NCI-H460 (cell line): Measurements from ENCODE around the gene ABTB1. TPM values are rescaled to one million over a fixed set of nuclear protein-coding genes. Genes with fewer than 3 reads are reported as not detected.
A peak's percentile ranks its signal among the peaks of the same experiment; 100 is the strongest.
"Not testable (repeated sequence)": the region's sequence is repeated elsewhere in the genome, so short reads cannot be mapped to it uniquely, and the experiment has no call there.

Experiments used
- DNase-seq: peaks from one replicate; pipeline ENCODE4 v3.0.0-alpha.2; 2016; ENCODE audit warnings: low read depth; ENCODE audit errors: extremely low read depth
- total RNA-seq: library from RNA; depleted of rRNA; stranded (reverse); fragments of >200 nt; shearing (Covaris generic); gene quantifications from 2 replicates; pipeline ENCODE4 v1.2.3, GENCODE V29; 2014

Gene ABTB1
- total RNA-seq, 1 experiment from 2014 or later, result 1.6 TPM

DNA sequence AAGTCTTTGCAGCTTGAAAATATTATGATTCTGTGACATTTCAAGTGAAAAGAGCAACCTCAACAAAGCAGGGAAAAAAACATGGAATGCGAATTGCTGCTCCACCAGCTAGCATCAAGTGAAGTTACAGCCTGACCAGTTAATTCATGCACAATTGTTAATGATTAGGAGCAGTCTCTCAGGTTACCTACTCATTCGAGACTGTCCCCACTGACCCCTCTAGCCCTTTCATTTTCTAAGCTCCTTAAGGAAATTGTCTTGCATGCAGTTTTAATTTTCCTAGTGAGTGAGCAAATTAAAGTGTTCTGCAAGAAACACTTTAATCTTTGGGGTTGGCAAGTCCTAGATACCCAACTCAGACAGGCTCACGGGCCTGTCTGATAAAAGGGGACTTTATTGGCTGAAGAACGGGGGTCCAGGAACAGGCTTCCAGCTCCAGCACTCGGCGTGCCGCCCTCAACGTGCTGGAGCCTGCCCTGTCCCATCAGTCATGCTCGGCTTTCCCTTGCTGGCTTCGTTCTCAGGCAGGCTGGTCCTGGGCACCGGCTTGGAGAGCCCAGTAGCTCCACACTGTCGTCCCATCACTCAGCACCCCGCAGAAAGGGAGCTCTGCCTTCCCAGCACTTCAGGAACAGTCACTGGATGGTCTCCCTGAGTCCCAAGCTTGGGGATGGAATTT, 25.4 kb upstream of the ABTB1 start:
- DNase-seq, result no peak

DNA sequence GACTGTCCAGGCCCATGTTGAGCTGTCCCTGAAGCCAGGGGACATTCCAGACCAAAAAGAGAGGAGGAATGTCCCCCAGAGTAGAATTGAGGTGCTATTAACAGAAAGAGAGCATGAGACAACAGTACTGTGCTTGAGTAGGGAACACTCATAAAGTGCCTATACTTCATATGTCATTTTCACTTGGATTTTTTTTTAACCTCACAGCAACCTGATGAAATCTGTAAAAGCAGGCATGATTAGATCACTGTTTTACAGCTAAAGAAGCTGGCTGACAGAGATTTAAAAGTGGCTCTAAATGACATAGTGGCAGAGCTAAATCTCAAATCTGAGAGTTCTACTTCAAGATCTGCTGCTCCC, 24.9 kb upstream of the ABTB1 start:
- DNase-seq, result no peak

- DNase-seq, result no peak
These were observed 22.5 kb upstream of the ABTB1 start for GRCh38 chr3:127650236-127650635.

- DNase-seq, result no peak
These were observed 21.1 kb upstream of the ABTB1 start for GRCh38 chr3:127651516-127652172.

- peak; percentile 41 for DNase-seq
These were observed 20.3 kb upstream of the ABTB1 start for GRCh38 chr3:127652246-127652995.

DNA sequence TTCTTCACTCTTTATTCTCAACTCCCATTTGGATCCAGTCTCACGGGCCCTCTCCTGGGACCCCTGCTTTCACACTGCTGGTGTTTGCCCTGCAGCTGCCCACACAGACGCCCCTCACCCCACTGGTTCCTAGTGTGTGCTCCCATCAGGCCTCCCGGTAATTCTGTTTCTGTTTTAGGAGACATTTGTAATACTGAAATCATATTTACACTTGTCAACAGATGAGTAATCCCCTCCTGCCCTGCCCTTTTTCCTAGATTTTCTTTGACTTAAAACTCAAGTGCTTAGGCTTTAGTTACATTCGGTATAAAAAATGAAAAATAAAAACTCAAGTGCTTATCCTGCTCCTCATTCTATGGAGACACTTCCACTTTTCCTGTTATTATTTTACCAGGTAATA, 18.4 kb upstream of the ABTB1 start:
- no peak for DNase-seq

DNA sequence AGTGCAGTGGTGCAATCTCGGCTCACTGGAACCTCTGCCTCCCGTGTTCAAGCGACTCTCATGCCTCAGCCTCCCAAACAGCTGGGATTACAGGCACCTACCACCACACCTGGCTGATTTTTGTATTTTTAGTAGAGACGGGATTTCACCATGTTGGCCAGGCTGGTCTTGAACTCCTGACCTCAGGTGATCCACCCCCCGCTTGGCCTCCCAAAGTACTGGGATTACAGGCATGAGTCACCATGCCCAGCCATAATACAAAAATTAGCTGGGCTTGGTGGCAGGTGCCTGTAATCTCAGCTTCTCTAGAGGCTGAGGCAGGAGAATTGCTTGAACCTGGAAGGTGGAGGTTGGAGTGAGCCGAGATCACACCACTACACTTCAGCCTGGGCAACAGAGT, 17.8 kb upstream of the ABTB1 start:
- DNase-seq, result not testable (repeated sequence)

DNA sequence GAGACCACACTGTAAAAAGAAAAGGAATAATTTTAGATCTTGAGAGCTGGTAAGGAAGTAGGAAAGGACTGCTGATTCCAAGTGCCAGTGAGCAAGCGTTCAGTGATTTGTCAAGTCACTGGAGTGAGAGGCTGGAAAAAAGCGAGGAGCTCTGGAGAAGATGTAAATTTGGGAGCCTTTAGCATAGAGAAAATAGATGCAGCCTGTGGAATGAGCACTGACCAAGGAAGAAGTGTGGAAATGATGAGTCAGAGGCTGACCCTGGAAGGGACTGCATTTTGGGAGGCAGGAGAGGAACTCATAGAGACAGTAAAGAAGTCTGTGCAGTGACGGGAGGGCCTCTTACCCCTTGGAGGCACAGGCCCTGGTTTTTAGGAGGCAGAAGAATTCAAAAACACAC, 17.1 kb upstream of the ABTB1 start:
- DNase-seq, result no peak

GRCh38 chr3:127656906-127657305, 15.8 kb upstream of the ABTB1 start:
- no peak for DNase-seq

DNA sequence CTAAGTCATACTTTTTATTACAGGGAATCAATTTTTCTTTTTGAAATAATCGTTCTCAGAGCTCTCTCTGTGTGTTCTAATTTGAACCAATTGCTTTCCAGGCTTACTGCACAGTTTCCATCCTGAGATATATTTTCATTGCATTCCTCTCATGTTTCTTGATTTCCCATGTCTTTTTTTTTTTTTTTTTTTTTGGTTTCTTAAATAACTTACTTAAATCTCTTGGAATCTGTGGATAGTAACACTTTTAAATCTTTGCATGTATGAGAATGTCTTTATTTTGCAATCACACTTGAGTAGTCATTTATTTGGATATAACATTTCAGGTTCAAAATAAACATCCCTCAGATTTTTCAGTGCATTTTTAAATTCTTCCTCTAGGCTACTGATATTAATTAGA, 14.5 kb upstream of the ABTB1 start:
- no peak for DNase-seq

GRCh38 chr3:127660621-127661251, 12.0 kb upstream of the ABTB1 start:
- DNase-seq, result no peak

DNA sequence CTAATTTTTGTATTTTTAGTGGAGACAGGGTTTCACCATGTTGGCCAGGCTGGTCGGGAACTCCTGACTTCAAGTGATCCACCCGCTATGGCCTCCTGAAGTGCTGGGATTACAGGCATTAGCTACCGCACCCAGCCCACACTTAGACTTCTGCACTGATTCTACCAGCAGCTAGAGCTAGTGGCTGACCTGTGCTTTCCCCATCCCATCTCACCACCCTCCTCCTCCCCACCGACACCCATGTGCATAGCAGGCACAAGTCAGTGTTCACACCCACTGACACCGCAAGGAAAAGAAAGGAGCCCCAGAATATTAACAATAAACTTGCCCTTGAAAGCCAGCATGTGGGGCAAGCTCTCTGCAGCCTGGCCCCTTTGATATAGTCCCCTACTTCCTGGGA, 11.2 kb upstream of the ABTB1 start:
- DNase-seq, result no peak

- DNase-seq, result no peak
These were observed 10.7 kb upstream of the ABTB1 start for GRCh38 chr3:127662001-127662469.

GRCh38 chr3:127663151-127663550, 9.6 kb upstream of the ABTB1 start:
- DNase-seq, result no peak

- DNase-seq, result no peak
These were observed 7.6 kb upstream of the ABTB1 start for GRCh38 chr3:127665165-127665564.

DNA sequence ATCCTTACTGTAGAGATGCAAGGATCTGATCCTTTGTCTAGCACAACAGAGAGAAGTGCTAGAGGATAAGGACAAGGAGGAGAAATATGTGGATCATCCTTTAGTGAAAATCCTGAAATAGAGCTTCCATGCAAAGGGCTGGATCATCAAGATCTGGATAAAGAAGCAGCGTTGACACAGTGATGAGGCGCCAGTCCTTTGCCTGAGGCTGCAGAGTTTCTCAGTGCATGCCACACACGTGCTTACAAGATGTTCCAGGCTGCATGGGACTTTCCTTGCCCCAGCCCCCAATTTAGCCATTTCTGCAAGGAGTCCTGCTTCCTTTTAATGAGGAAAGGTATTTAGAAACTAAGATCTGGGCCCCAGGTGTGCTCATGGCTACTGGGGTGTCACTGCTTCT, 7.2 kb upstream of the ABTB1 start:
- no peak for DNase-seq

DNA sequence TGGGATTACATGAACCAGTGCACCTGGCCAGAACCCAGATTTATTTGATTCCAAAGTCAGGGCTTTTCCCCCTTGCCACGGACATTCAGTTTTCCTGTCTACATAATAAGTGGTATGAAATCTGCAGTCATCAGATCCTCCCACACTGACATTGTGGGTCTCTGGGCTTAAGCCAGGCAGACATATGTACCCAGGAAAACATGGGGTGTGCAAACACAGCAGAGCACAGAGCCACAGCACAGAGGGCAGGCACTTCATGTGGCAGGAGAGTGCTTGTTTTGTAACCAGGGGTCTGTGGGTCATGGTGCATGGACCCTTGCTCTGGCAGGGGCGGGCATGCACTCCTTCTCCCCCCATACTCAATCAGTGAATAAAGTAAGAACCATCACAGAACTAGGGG, 6.1 kb upstream of the ABTB1 start:
- DNase-seq, result no peak

DNA sequence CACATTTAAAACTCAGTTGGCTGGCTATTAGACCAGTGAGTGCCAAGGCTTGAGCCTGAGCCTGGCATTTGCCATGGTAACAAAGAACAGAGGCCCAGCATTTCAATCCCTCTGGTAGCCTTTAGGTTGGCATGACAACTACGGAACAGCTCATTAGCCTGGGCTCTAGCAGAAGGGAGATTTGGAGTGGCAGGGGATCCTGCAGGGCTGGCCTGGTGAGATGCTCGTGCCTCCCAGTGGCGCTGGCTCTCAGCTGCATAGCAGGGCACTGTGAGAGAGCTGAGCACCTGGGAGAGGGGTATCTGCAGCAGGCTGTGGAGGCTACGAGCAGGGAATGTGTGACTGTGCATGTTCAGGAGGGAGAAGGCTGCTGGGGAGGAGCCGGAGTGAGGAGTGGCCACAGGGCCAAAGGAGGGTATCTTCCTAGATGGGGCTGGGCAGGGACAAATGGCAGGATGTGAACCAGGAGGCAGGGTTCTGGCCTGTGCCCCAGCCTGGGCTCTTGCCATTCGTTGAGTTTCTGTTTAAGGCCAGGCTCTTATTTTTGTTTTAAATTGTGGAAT, 5.6 kb upstream of the ABTB1 start:
- no peak for DNase-seq

DNA sequence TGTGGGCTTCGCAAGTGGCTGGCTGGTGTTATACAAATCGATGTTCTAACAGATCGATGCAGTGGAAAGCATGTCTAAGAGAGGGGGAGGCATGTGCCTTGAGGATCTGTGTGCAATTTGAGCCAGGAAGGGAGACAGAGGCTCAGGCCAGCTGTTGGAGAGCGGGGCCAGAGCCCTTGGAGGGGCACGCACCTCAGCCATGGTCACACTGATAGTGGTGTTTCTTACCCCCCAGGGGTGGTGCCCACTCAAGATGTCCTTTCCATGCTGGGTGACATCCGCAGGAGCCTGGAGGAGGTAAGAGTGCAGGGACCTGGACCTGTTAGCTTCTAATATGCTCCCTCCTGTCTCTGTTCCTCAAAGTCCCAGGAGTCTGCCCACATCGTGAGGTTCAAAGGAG, 3.8 kb upstream of the ABTB1 start:
- no peak for DNase-seq

GRCh38 chr3:127669541-127670228, 3.1 kb upstream of the ABTB1 start:
- no peak for DNase-seq

- no peak for DNase-seq
These were observed 2.6 kb upstream of the ABTB1 start for GRCh38 chr3:127670229-127670559.
